ENCODE data around the gene INPP5D.

Gene INPP5D

DNA sequence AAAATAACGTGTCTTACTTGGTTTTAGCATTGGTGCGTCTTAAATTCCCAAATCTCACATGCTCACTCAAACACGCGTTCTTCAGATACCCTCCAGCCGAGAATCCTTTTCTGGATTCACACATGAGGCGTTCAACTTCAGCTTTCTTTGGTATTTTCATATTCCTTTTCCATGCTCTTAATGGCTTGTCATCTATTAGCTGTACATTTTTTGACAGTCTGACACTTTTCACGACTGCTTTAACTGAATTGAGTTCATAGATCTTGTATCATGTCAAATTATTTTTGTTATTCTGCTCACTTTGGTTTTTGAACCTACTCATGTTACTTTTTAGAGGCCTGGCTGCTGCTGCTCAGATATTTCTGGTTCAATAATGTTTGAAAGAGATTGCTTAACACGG is 59.0 kb downstream of the INPP5D start:
- Histone ChIP-seq H3K27ac (replicated peaks) (no peak overlapping the region), H3K27me3 (ENCODE audit: insufficient read depth, poor library complexity, severe bottlenecking) (no peaks in the 10 kb centered on the region), H3K4me3 (replicated peaks; ENCODE audit: insufficient read depth, low read length) (no peak overlapping the region)
- no peak for TF ChIP-seq GABPA (IDR thresholded peaks at IDR 0.05; ENCODE audit: low read depth)
- TF ChIP-seq SPI1 (IDR thresholded peaks at IDR 0.05; ENCODE audit: borderline replicate concordance, low read depth) = no peak
- TF ChIP-seq, protein P1, sequence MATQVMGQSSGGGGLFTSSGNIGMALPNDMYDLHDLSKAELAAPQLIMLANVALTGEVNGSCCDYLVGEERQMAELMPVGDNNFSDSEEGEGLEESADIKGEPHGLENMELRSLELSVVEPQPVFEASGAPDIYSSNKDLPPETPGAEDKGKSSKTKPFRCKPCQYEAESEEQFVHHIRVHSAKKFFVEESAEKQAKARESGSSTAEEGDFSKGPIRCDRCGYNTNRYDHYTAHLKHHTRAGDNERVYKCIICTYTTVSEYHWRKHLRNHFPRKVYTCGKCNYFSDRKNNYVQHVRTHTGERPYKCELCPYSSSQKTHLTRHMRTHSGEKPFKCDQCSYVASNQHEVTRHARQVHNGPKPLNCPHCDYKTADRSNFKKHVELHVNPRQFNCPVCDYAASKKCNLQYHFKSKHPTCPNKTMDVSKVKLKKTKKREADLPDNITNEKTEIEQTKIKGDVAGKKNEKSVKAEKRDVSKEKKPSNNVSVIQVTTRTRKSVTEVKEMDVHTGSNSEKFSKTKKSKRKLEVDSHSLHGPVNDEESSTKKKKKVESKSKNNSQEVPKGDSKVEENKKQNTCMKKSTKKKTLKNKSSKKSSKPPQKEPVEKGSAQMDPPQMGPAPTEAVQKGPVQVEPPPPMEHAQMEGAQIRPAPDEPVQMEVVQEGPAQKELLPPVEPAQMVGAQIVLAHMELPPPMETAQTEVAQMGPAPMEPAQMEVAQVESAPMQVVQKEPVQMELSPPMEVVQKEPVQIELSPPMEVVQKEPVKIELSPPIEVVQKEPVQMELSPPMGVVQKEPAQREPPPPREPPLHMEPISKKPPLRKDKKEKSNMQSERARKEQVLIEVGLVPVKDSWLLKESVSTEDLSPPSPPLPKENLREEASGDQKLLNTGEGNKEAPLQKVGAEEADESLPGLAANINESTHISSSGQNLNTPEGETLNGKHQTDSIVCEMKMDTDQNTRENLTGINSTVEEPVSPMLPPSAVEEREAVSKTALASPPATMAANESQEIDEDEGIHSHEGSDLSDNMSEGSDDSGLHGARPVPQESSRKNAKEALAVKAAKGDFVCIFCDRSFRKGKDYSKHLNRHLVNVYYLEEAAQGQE (IDR thresholded peaks at IDR 0.05; ENCODE audit: insufficient replicate concordance, low read depth) = no peak
- TF ChIP-seq, protein P2, sequence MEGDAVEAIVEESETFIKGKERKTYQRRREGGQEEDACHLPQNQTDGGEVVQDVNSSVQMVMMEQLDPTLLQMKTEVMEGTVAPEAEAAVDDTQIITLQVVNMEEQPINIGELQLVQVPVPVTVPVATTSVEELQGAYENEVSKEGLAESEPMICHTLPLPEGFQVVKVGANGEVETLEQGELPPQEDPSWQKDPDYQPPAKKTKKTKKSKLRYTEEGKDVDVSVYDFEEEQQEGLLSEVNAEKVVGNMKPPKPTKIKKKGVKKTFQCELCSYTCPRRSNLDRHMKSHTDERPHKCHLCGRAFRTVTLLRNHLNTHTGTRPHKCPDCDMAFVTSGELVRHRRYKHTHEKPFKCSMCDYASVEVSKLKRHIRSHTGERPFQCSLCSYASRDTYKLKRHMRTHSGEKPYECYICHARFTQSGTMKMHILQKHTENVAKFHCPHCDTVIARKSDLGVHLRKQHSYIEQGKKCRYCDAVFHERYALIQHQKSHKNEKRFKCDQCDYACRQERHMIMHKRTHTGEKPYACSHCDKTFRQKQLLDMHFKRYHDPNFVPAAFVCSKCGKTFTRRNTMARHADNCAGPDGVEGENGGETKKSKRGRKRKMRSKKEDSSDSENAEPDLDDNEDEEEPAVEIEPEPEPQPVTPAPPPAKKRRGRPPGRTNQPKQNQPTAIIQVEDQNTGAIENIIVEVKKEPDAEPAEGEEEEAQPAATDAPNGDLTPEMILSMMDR (IDR thresholded peaks at IDR 0.05; ENCODE audit: insufficient read depth, low read length) = no peak
- no peak for TF ChIP-seq POLR2AphosphoS5 (IDR thresholded peaks at IDR 0.05; ENCODE audit: low read depth)
- DNase-seq (ENCODE audit: low read depth in 1 of 2, low spot score in 1 of 2) = no peak

DNA sequence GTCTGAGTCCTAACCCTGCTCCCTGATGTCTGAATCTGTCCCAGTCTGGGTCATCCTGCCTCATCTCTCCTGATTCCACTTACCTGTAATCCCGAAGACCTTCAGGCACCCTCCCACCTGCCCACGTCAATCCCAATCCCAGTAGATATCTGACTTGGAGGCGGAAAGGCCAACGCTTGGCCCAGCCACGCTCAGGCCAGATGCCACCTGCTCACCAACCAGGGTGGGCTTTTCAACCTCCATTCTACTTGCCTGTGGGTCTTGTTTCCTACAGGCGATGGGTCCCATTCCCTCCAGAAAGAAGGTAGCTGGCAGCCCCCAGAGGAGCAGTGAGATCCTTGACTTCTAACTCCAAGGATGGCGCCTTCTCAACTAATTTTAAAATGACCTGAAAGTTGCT is 59.7 kb downstream of the INPP5D start:
- H3K27me3 ChIP-seq (ENCODE audit: insufficient read depth, poor library complexity, severe bottlenecking) = no peaks in the 10 kb centered on the region

DNA sequence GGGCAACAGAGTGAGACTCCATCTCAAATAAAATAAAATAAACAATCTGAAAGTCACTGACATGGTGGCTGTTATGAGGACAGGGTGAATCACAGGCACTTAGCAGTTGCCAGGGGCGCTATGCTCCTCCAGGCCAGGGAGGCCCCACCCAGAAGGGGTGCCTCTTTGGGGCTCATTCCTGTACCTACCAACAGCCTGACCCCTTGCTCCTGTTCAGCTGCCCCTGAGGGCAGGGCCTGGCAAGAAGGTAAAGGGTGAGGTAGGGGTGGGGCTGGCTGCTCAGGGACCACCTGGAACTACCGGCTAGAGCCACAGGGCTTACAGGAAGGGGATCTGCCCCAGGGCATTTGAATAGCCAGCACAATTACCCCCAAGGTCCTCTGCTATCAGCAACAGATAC is 60.3 kb downstream of the INPP5D start:
- H3K27me3 ChIP-seq (ENCODE audit: insufficient read depth, poor library complexity, severe bottlenecking) = no peaks in the 10 kb centered on the region
- H3K27ac ChIP-seq (replicated peaks) = no peak overlapping the region
- DNase-seq (ENCODE audit: low read depth in 1 of 2, low spot score in 1 of 2) = no peak
- H3K4me3 ChIP-seq (replicated peaks; ENCODE audit: insufficient read depth, low read length) = no peak overlapping the region
- TF ChIP-seq, protein P1 (IDR thresholded peaks at IDR 0.05; ENCODE audit: insufficient replicate concordance, low read depth) = no peak
- no peak for TF ChIP-seq GABPA (IDR thresholded peaks at IDR 0.05; ENCODE audit: low read depth)

More for the DNA sequence above, 59.7 kb downstream of the INPP5D start:
- Histone ChIP-seq H3K4me3 (replicated peaks; ENCODE audit: insufficient read depth, low read length) (no peak overlapping the region), H3K27ac (replicated peaks) (no peak overlapping the region)
- TF ChIP-seq, protein P2 (IDR thresholded peaks at IDR 0.05; ENCODE audit: insufficient read depth, low read length) = no peak
- TF ChIP-seq GABPA (IDR thresholded peaks at IDR 0.05; ENCODE audit: low read depth) (no peak), SPI1 (IDR thresholded peaks at IDR 0.05; ENCODE audit: borderline replicate concordance, low read depth) (no peak), POLR2AphosphoS5 (IDR thresholded peaks at IDR 0.05; ENCODE audit: low read depth) (no peak)
- TF ChIP-seq, protein P1 (IDR thresholded peaks at IDR 0.05; ENCODE audit: insufficient replicate concordance, low read depth) = no peak
- DNase-seq (ENCODE audit: low read depth in 1 of 2, low spot score in 1 of 2) = no peak

DNA sequence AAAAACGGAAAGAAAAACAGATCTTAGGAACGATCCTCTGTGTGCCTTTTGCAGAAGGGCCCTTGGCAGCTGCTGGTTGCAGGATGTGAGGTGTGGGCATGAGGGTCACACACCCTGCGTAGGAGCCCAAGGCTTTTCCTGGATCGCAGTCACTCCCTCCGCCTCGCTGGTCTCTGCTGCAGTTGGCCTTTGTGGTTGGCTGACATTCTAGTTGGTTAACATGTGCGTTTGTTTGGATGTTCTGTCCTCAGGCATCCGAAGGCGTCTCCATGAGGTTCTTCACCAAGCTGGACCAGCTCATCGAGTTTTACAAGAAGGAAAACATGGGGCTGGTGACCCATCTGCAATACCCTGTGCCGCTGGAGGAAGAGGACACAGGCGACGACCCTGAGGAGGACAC is 61.7 kb downstream of the INPP5D start:
- no peak overlapping the region for H3K4me3 ChIP-seq (replicated peaks; ENCODE audit: insufficient read depth, low read length)
- no peak overlapping the region for H3K27ac ChIP-seq (replicated peaks)
- no peaks in the 10 kb centered on the region for H3K27me3 ChIP-seq (ENCODE audit: insufficient read depth, poor library complexity, severe bottlenecking)
- no peak for DNase-seq (ENCODE audit: low read depth in 1 of 2, low spot score in 1 of 2)
- no peak for TF ChIP-seq SPI1 (IDR thresholded peaks at IDR 0.05; ENCODE audit: borderline replicate concordance, low read depth)
- no peak for TF ChIP-seq POLR2AphosphoS5 (IDR thresholded peaks at IDR 0.05; ENCODE audit: low read depth)
- TF ChIP-seq GABPA (IDR thresholded peaks at IDR 0.05; ENCODE audit: low read depth) = no peak
- TF ChIP-seq, protein P2 (IDR thresholded peaks at IDR 0.05; ENCODE audit: insufficient read depth, low read length) = no peak
- TF ChIP-seq, protein P1 (IDR thresholded peaks at IDR 0.05; ENCODE audit: insufficient replicate concordance, low read depth) = no peak

Data from HL-60 (cell line).